Stimulated activated CD4-positive, alpha-beta T cell treated with anti-CD3 and anti-CD28 coated beads, Interleukin-1b, Interleukin-23, amount 100 ng/mL, for 24 hours (primary cell): ENCODE data around the gene ACSL3.

ENCODE experiments used
- DNase-seq, 4 experiments: peaks; one replicate each; pipeline ENCODE4 v3.0.0-alpha.2; 2020; ENCODE audit warnings: low read depth in 4 of 4, low spot score in 1 of 4

Gene ACSL3

DNA sequence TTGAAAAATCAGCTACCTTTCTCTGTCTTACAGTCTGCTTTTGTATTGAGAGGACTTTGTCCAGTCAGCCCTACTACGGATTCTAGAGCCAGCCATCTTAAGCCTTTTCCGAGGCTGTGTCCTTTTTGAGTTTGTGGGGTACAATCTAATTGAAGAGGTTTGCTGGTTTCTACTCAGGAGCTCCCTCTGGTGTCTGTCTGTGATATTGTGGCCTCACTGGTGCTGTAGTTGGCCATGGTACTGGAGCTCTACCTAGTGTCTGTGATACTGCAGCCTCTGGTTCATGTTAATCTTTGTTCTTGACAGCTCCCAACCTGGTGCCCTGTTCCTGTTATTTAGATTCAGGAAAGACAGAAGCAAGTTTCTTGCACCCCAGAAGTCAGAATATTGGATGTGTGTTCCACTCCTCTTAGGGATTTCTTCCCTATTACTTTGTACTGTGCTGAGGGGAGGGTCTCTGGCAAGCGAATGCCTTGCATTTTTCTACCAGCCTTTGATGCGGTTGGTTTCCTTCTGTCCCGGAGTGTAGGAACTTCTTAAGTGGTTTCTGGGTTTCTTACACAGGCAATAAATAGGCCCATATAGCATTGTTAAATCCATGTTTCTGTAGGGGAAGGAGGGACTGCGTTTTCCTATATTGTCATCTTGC lies 78.5 kb downstream of the ACSL3 start:
- peak; percentile 13 to 43 (median 22) for DNase-seq

DNA sequence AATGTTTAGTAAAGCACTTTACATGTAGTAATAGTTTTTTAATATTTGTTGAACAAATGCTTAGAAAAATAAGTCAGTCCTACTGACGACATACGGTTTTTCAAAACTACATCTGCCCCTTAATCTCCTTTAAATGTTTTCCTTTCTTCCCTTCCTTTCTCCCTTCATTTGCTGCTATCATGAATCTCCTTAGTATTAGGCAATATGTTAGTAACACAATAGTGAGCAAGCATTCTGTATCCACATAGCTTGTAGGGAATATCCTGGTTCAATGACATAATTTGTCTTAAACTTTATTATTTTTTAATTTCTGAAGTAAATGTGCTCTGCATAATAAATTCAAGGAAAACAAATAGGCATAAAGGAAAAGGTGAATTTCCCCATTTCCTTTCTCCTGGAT lies 79.1 kb downstream of the ACSL3 start:
- DNase-seq: no peak

DNA sequence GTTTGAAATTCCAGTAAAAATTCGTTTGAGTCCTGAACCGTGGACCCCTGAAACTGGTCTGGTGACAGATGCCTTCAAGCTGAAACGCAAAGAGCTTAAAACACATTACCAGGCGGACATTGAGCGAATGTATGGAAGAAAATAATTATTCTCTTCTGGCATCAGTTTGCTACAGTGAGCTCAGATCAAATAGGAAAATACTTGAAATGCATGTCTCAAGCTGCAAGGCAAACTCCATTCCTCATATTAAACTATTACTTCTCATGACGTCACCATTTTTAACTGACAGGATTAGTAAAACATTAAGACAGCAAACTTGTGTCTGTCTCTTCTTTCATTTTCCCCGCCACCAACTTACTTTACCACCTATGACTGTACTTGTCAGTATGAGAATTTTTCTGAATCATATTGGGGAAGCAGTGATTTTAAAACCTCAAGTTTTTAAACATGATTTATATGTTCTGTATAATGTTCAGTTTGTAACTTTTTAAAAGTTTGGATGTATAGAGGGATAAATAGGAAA lies 80.7 kb downstream of the ACSL3 start:
- DNase-seq: no peak

DNA sequence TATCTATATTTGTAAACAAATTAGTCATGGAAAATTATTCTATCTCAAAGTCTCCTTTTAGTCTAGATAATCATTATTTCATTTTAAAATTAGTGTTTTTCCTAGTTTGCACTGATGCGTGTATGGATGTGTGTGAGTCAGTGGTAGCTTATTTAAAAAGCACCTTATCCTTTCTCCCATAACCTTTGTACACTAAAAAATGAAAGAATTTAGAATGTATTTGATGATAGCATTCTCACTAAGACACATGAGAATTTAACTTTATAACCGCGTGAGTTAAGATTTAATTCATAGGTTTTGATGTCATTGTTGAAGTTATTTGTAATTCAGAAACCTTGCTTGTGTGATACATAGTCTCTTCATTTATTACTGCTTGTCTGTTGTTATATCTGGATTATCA lies 81.7 kb downstream of the ACSL3 start:
- no peak for DNase-seq

DNA sequence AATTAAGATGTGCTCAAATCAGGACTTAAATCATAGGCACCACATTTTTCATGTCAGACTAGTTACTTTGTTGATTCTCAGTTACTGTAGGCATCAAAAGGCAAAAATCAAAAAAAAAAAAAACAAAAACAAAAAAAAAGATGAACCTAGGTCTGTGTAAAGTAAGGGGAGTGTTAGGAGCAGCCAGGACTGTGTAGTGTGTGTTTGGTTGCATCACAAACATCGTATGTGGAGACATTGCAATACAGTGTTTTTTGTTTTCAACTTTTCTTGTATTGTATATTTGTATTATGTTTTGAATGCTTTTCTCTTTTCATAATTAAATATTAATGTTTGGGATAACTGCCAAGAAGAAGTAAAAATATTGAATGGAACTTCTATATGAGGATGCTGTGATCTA lies 82.1 kb downstream of the ACSL3 start:
- DNase-seq: no peak

DNA sequence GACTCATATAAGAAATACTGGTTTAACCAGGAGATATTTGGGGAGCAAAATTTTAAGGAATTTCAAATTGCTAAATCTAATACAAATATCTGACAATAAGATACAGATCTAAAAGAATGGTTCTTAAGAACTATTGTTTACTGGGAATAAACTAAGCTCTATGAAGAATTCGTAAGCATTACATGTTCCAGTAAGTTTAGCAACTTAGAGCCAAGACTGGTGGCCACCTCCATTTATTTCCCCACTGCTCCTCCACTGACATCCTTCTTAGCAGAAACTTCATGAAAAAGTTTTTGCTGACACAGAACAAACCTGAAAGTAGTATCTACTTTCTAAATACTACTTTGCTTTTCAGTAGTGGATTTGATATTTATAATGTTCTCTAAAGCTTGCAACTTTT lies 83.0 kb downstream of the ACSL3 start:
- no peak for DNase-seq

DNA sequence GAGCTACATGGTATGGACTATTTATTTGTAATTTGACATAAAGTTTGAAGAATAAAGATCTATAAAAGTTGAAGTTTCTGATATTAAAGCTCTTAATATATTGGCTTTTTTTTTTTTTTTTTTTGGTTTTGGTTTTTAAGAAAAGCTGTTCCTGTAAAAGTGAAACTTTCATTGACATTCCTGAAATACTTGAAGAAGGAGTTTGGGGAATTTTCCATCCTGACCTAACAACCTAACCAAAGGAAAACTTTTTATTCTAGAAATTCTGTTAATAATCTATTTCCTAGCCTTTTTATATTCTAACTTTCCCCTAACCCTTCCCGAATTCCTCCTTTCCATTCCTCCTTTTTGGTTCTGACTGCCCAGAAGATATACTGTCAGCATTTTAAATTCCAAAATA lies 83.7 kb downstream of the ACSL3 start:
- DNase-seq: no peak

DNA sequence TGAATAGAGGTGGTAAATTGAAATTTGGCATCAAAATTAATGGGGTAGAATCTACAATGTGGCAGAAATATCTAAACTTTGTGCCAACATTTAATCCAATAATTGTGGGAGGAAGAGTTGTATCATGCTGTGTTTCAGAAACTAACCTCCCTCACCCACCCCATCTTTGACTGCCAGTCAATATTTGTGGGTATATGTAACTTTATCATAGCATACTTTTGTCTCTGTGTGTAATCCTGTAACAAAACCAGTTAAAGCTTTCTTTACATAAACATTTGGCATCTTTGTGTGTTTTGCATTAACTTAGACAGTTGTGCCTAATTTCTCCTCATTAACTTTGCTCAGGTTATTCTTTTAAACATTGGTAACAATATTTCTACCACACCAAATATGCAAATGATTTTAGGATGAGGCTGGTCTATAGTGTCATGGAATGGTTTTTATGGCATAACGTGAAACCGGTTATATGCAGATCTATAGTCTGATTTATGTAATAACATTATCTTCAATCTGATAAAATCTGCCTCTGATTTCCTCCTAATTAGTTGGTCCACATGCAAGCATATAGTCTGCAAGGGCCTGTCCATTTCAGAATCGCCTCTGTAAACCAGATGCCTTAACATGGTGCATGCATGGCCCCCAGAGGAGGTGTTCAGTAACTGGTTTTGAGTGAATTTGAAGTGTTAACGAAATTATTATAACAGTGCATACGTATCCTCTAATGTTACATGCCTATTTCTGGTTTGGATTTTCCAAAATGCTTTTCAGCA lies 84.3 kb downstream of the ACSL3 start:
- no peak for DNase-seq

DNA sequence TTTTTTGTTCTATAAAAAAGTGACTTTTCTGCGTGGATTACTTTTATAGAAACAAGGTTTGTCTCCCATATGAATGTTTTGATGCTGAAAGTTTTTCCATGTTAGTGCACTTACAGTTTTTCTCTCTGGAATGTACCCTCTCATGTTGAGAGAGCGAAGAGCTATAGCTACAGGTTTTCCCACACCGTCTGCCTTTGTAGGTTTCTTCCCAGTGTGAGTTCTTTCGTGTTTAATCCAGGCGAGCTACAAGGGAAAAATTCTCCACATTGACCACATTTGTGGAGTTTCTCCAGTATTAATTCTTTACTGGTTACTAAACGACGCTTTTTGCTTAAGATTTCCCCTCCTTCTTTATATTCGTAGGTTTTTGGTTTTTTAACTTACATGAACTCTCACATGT lies 85.1 kb downstream of the ACSL3 start:
- DNase-seq: no peak

DNA sequence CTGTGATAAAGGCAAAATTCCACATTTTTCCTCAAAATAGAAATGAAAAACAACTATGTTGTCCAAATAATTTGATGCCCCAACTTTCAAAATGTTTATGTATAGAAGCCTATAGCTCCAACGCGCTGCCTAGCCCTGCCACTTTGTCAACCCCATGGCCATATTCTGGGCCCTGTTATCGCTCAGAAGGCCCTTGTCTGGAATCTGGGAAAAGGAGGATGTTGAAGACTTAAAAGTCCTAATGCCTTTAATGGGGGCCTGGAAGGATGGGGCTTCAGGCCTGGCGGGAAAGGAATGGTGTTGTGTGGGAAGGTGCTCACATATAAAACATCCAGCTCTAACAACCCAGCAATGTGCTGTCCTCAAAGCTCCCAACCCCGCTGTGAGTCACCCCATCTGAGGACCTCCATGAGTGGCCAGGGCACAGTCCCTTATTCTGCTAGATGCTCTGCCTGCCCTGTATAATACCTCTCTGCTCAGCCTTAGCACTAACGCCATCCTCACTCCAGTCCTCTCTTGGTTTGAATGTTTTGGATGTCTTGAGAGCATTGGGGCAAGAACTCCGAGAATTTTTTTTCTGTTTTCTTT lies 86.0 kb downstream of the ACSL3 start:
- DNase-seq: no peak

DNA sequence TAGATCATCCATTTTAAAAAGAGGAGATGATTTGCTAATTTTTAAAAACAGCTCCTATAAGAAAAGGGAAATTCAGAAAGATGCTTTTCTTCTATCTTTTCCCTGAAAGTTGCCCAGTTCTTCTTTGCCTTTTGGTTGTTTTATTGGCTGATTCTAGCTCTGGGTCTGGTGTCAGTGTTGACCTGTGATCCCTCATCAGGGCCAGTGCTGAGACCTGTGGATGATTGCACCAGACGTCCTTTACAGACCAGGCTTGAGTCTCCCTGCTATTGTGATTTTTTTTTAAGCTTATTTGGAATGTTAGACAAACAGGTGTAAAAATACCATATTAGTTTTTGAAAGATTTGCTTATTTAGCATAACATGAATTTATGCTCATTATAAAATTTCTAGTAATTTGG lies 88.2 kb downstream of the ACSL3 start:
- no peak for DNase-seq

DNA sequence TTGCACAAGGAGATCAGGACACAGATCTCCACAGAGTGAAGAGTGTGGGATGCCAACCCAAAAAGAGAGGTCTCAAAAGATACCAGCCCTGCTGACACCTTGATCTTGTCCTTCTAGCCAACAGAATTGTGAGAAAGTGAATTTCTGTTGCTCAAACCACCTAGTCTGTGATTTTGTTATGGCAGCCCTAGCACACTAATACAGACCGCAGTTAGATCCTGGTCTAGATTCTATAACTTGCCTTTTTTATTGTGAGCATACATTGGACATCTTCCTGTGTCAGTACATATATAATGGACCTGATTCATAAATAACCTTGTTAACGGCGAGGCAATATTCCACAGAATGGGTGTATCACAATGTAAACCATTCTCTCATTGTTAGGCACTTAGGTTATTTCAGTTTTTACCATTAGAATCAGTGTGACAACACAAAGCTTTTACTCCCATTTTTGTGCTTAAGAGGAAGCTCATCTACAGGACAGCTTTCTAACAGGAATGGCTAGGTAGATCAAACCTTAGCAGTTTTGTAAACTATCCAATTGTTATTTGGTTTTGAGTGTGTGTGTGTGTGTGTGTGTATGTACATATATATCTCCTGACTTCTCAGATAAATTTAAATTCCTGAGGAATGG lies 89.0 kb downstream of the ACSL3 start:
- DNase-seq: no peak

DNA sequence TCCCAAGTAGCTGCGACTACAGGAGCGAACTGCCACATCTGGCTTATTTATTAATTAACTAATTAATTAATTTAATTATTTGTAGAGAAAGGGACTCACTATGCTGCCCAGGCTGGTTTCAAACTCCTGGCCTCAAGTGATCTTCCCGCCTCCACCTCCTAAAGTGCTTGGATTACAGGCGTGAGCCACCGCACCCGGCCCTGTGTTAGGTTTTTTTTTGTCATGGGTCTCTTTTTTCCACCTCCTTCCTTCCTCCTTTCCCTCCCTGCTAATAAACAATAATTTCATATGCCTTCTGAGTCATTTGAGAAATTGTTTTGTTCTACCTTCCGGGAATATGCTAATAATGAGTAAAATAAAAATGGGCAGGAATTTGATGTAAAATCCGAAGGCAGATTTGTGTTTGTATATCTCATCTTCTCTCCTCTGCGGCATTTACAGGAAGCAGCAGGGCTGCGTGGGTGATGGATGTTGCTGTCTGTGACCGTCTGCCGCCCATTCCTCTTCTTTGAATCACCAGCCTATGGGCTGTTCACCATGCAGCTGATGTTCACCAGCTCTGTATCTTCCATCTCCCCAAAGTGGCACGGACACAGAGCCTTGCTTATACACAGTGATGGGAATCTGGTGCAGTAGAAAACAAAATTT lies 89.9 kb downstream of the ACSL3 start:
- no peak for DNase-seq

DNA sequence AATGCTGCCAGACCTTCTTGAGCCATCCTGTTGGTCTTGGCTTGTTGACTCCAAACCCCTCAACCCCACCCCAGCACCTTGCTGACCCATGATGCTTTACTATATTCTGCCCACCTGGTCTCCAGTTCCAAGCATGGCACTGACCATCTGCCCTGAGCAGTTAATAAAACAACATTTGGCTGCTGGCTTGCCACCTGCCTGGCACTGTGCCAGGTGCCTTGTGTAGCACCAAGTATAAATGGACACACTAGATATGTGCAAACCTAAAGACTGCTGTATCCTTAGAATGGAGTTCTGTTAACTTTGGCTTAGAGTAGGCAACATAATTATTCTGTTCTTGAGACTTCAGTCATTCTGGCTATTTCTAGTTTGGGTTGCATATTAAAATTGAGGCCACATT lies 91.4 kb downstream of the ACSL3 start:
- no peak for DNase-seq

DNA sequence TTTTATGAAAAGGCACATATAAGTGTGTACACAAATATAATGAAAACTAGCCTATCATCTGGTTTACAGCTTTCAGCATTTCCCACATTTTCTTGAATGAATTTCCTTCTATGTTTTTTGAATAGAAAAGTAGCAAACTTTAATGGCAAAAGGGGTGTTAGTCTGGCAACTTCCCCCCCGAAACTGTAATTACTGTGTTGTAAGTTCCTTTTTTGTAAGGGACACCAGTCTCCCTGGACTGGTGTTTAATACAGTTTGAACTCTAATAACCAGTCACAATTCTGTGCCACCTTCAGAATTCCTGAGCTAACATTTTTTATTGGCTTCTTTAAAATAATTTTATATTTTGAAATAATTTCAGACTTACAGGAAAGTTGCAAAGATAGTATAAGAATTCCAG lies 94.2 kb downstream of the ACSL3 start:
- no peak for DNase-seq

DNA sequence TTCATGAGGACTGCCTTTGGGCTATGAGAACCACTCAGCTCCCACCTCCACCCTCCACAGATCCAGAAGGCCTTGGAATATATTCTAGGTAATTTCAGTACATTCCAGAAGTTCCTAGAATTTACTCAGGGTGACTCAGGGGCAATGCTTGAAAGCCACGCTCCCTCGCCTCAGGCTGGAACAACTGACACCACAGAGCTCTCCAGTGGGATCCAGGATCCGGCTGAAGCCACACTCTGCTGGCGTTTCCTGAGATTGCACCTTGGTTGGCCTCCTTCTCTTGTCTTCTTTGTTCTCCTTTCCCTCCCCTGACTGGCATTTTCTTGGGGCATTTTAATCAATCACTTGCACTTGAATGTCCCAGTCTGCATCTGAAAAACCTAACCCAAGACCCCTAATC lies 98.5 kb downstream of the ACSL3 start:
- DNase-seq: no peak

DNA sequence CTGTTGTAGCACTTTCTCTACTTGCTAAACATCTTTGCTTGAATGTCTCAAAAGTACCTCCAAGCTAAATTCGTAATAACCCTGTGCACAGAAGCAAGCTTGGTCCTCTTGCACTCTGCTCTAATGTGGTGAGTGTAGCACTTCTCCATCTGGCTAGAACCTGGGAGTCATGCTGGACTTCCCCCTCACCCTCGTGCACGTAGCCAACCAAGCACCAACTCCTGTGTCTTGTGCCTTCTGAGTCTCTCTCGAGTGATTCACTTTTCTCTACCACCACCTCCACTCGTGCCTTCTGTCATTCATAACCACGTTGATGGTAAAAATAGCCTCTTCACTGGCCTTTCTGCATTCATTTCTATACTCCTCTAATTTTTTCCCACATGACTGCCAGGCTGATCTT lies 99.3 kb downstream of the ACSL3 start:
- DNase-seq: no peak

DNA sequence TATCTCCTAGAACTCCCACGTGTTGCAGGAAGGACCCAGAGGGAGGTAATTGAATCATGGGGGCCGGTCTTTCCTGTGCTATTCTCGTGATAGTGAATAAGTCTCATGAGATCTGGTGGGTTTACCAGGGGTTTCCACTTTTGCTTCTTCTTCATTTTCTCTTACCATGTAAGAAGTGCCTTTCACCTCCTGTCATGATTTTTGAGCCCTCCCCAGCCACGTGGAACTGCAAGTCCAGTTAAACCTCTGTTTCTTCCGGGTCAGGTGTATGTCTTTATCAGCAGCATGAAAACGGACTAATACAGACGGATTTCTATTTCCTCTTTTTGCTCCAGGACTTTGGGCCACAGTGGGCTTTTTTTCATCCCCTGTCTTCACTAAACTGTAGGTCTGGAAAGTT lies 102.8 kb downstream of the ACSL3 start:
- no peak for DNase-seq

DNA sequence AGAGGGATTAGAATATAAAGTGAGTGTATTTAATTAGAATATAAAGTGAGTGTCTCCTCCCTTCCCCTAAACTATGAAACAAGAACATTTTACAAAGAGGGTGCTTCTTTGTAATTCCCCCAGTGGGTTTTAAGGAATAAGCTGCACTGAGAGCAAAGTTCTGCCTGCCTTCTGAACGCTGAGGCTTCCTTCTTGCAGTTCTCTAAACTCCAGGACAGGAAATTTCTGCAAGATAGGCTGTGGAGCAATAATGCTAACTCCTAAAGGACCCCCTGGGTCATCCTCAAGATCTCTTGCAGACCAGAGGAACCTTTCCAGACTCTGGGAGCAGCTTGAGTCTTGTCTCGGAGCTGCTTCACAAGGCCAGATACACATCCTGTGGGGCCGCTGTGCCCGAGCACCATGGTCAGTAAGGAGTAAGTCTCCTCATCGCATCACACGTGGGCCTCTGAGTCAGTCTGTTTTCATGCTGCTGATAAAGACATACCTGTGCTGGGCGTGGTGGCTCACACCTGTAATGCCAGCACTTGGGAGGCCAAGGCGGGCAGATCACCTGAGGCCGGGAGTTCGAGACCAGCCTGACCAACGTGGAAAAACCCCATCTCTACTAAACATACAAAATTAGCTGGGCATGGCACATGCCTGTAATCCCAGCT lies 103.7 kb downstream of the ACSL3 start:
- DNase-seq: no peak

DNA sequence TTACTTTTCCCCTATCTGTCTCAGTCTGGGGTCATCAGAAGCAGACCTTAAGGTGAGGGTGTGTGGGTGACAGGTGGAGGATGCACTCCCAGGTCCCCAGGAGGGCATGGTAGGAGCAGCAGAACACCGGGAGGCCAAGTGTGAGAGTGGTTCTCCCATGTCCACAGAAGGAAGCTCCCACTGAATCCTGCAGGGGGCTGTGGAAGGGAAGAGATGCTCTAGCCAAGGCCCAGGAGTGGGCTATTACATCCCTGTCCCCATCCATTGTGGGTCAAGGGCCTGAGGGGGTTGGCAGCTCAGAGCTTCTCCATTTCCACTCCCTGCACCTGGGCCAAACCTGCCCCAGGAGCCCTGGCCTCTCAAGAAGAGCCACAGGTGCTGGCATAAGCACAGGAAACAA lies 104.7 kb downstream of the ACSL3 start:
- no peak for DNase-seq

DNA sequence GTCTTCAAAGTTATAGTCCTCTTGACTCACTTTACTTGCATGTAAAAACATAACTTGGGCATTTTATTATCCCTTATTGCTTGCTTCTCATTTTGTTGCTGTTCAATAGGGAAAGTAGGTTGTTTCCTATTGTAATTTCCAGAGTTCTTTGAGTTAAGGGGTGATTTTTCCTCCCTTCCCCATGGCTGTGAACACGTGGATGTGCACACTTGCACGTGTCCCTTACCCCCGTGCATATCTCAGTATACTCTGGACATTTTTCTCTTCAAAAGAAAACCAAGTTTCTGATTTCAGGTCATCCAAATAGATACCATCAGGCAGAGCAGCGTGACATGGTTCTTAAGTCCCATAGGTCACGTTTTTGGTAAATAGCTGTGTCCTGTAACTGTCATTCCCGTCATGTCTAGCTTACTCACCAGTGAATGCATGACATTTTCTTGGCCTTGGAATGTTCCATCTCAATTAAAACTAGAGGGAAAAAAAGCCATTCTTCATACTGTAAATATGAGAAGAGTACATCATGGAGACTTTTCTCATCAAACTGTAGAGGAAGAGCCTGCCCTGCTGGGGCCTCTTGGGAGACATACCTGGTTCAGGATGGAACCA lies 107.8 kb downstream of the ACSL3 start:
- no peak for DNase-seq
